Activated T-cell treated with anti-CD3 and anti-CD28 coated beads, Interleukin-2, amount 50 U/mL, for 72 hours (primary cell): ENCODE measurements around the gene LGALS4. TPM values are rescaled to one million over a fixed set of nuclear protein-coding genes. Genes with fewer than 3 reads are reported as not detected.
"Not testable (repeated sequence)": the region's sequence is repeated elsewhere in the genome, so short reads cannot be mapped to it uniquely, and the experiment has no call there.

Experiments used
- ATAC-seq, 2 donors: fragments of 150-1000 bp; cut with Tn5 transposase; replicated peaks in 1 of 2; 2 replicates each; pipeline ENCODE4 v1.10.0; 2021; ENCODE audit warnings: moderate library complexity in 2 of 2, mild to moderate bottlenecking in 1 of 2
- DNase-seq, 2 donors: peaks; one replicate each; pipeline ENCODE4 v3.0.0; 2021 to 2022; ENCODE audit warnings: mixed read lengths in 1 of 2
- H3K27ac Mint-ChIP-seq: one replicate; pipeline ENCODE4 v1.8.0; 2022; ENCODE audit warnings: mild to moderate bottlenecking, moderate library complexity, mixed read lengths
- H3K27me3 Mint-ChIP-seq: one replicate; pipeline ENCODE4 v1.8.0; 2022; ENCODE audit warnings: low read depth, mixed read lengths
- H3K36me3 Mint-ChIP-seq, 2 donors: one replicate each; pipeline ENCODE4 v1.8.0; 2022; ENCODE audit warnings: mixed read lengths in 2 of 2, mild to moderate bottlenecking in 1 of 2; ENCODE audit not compliant: insufficient read depth in 2 of 2
- H3K4me1 Mint-ChIP-seq: one replicate; pipeline ENCODE4 v1.8.0; 2022; ENCODE audit warnings: low read depth, mixed read lengths
- H3K4me3 Mint-ChIP-seq, 2 donors: one replicate each; pipeline ENCODE4 v1.8.0; 2022; ENCODE audit warnings: mild to moderate bottlenecking in 2 of 2, mixed read lengths in 2 of 2, moderate library complexity in 2 of 2
- H3K9me3 Mint-ChIP-seq, 2 donors: one replicate each; pipeline ENCODE4 v1.8.0; 2022; ENCODE audit warnings: mixed read lengths in 2 of 2
- total RNA-seq, 2 donors: library from RNA; stranded (reverse); gene quantifications; one replicate each; pipeline ENCODE4 v1.2.3, GENCODE V29; 2022

LGALS4 gene
- total RNA-seq, 2 donors from 2014 or later, result 2.3 to 4.1 TPM

DNA sequence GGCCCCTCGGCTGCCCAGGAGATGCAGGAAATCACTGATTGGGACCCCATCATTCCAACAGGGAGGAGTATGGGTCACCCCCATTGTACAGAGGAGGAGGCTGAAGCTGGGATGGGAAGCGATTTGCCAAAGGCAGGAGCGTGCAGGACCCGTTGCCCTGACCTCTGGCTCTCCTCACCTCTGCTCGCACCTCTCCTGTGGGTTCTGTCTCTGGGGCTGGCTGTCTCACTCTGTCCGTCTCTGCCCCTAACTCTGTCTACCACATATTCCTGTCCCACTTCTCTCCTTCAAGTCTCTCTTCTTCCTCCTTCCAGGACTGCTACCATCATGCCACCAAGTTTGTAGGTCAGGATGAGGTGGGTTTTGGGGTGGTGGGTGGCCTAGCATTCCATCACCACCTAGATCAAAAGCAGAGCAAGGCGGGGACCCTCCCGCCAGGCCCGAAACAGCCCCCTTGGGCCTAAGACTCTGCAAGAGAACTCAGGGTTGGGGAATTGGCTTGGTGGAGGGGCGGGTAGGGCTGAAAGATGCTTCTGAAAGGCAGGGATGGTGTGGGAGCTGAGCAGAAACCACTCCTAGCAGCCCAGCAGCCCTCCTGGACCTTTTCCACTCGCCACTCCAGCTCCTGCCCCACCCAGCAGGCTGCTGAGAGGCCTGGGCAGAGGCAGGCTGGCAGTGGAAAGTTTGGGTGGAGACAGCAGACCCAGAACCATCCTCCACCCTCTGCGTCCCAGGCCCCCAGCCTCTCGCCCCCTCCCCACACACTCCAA is 38.4 kb downstream of the LGALS4 start:
- Mint-ChIP-seq H3K4me3 (no peak overlapping the region), H3K27ac (no peak overlapping the region), H3K4me1 (peaks cover 3% of the 10 kb centered on the region), H3K36me3 (no peaks in the 10 kb centered on the region), H3K27me3 (no peaks in the 10 kb centered on the region), H3K9me3 (no peaks in the 10 kb centered on the region)
- no peak for DNase-seq
- no peak for ATAC-seq

DNA sequence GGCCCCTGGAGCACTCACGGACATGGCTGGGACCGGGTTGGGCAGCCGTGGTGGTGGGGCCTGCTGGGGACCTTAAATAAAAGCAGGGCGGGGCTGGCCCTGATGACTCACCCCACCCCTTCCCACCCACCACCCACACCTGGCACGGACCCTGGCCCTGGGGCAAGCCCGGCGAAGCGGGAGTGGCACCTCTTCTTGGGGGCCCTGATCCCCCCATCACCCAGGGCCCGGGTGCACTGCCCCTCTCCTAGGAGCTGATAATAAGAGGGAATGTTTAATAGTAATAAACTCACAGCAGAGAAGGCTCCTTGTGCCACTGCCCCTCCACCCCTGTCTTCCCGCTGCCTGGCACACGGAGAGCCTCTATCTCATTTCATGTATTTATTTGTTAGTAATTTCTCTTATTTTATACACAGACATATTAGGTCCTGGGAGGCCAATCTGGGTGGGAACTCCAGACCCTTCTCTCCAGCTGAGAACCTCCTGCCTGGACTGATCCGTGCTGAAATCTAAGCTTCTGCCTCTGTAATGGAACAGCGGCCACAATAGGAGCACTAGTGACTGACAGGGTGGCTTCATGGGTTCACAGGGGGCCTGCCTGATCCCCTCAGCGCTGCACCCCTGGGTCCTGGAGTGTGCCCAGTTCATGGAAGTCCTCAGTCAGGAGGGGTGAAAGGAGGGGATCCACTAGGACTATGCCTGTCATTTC is 39.1 kb downstream of the LGALS4 start, which contains the start of gene LGALS7:
Gene LGALS7, minus strand, starts transcription at position 49 of the 709 bp plus-strand sequence. Its CDS starts 25 bp downstream, at position 24.
- Mint-ChIP-seq H3K4me1 (peaks cover 11% of the 10 kb centered on the region), H3K4me3 (no peak within 1 kb of the TSS), H3K9me3 (no peaks in the 10 kb centered on the region), H3K36me3 (no peaks in the 10 kb centered on the region), H3K27ac (no peak within 1 kb of the TSS), H3K27me3 (no peaks in the 10 kb centered on the region)
- no peak for DNase-seq
- no peak for ATAC-seq

- not testable (repeated sequence) for ATAC-seq, H3K36me3 Mint-ChIP-seq, H3K27me3 Mint-ChIP-seq, H3K9me3 Mint-ChIP-seq, H3K4me3 Mint-ChIP-seq, DNase-seq, H3K27ac Mint-ChIP-seq
- H3K4me1 Mint-ChIP-seq, result peaks cover 11% of the 10 kb centered on the region
These were observed 41.2 kb downstream of the LGALS4 start for GRCh38 chr19:38771569-38771968.

- not testable (repeated sequence) for DNase-seq, H3K9me3 Mint-ChIP-seq, H3K27me3 Mint-ChIP-seq, H3K27ac Mint-ChIP-seq, H3K36me3 Mint-ChIP-seq, H3K4me3 Mint-ChIP-seq
- ATAC-seq, result peak; percentile 83 to 85
- H3K4me1 Mint-ChIP-seq, result peaks cover 11% of the 10 kb centered on the region
These were observed 41.8 kb downstream of the LGALS4 start for GRCh38 chr19:38770949-38771275.

- not testable (repeated sequence) for H3K27me3 Mint-ChIP-seq, H3K27ac Mint-ChIP-seq, DNase-seq, H3K9me3 Mint-ChIP-seq, H3K36me3 Mint-ChIP-seq
- peak; percentile 21 to 25 for ATAC-seq
- Mint-ChIP-seq H3K4me1 (peaks cover 11% of the 10 kb centered on the region), H3K4me3 (peak overlapping the region; percentile 82 to 85)
These were observed 42.4 kb downstream of the LGALS4 start for GRCh38 chr19:38770228-38770948.

DNA sequence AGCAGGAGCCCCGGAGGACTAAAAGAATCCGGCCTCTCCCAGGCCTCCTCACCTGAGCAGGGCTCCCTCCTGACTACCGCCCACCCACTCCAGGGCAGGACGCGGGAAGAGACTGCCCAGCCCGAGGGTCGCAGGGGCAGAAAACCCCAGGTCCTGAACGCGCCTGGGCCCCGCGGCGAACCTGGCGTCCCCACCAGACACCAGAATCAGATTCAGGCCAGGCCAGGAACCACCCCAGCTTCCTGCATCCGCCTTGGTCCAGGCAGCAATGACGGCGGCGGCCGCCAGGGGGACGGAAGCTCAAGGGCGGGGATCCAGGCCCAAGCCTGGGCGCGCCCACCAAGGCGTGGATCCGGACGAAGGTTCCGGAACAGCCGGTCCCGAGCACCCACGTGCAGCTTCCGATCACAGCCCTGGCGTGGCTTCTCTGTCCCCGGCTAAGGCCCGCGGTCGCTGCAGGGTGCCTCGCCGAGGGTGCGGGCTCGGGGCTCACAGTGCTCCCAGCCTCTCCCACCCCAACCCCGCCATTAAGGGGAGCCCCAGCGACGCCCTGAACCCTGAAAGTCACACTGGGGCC is 43.0 kb downstream of the LGALS4 start:
- H3K4me1 Mint-ChIP-seq, result peaks cover 11% of the 10 kb centered on the region
- no peaks in the 10 kb centered on the region for H3K27me3 Mint-ChIP-seq
- H3K4me3 Mint-ChIP-seq, result peak overlapping the region; percentile 82 to 85
- H3K9me3 Mint-ChIP-seq, result no peaks in the 10 kb centered on the region
- H3K36me3 Mint-ChIP-seq, result no peaks in the 10 kb centered on the region
- peak overlapping the region; percentile 87 for H3K27ac Mint-ChIP-seq
- peak; percentile 82 to 84 for ATAC-seq
- peak; percentile 97 to 98 for DNase-seq

- Mint-ChIP-seq H3K27ac (no peak overlapping the region), H3K27me3 (no peaks in the 10 kb centered on the region), H3K4me3 (no peak overlapping the region), H3K4me1 (peaks cover 11% of the 10 kb centered on the region), H3K9me3 (no peaks in the 10 kb centered on the region), H3K36me3 (no peaks in the 10 kb centered on the region)
- ATAC-seq (no peak), DNase-seq (no peak)
These were observed 46.3 kb downstream of the LGALS4 start for GRCh38 chr19:38766276-38767047.

- no peaks in the 10 kb centered on the region for H3K36me3 Mint-ChIP-seq
- H3K27me3 Mint-ChIP-seq, result no peaks in the 10 kb centered on the region
- peaks cover 11% of the 10 kb centered on the region for H3K4me1 Mint-ChIP-seq
- ATAC-seq (no peak), DNase-seq (no peak)
- no peak overlapping the region for H3K27ac Mint-ChIP-seq
- no peak overlapping the region for H3K4me3 Mint-ChIP-seq
- no peaks in the 10 kb centered on the region for H3K9me3 Mint-ChIP-seq
These were observed 47.5 kb downstream of the LGALS4 start for GRCh38 chr19:38765214-38765613.

DNA sequence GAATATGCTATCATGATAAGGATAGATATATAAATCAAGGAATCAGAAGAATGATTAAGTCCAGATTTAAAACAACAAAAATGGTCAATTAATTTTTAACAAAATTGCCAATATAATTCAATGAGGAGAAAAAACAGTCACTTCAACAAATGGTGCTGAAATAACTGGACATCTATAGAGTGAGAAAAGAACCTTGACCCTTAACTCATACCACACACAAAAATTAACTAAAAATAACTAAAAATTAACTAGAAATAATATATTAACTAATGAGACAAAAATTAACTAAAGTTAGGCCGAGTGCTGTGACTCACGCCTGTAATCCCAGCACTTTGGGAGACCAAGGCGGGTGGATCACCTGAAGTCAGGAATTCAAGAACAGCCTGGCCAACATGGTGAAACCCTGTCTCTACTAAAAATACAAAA is 48.9 kb downstream of the LGALS4 start:
- H3K27ac Mint-ChIP-seq, result no peak overlapping the region
- DNase-seq, result no peak
- no peak overlapping the region for H3K4me3 Mint-ChIP-seq
- no peak for ATAC-seq
- no peaks in the 10 kb centered on the region for H3K27me3 Mint-ChIP-seq
- no peaks in the 10 kb centered on the region for H3K36me3 Mint-ChIP-seq
- no peaks in the 10 kb centered on the region for H3K9me3 Mint-ChIP-seq
- H3K4me1 Mint-ChIP-seq, result peaks cover 2% of the 10 kb centered on the region

DNA sequence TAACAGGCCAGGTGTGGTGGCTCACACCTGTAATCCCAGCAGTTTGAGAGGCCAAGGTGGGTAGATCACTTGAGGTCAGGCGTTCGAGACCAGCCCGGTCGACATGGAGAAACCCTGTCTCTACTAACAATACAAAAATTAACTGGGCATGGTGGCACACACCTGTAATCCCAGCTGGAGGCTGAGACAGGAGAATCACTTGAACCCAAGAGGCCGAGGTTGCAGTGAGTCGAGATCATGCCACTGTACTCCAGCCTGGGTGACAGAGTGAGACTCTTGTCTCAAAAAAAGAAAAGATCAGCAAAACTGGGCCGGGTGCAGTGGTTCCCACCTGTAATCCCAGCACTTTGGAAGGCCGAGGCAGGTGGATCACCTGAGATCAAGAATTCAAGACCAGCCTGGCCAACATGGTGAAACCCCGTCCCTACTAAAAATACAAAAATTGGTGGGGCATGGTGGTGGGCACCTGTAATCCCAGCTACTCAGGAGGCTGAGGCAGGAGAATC is 50.8 kb downstream of the LGALS4 start:
- DNase-seq, H3K4me1 Mint-ChIP-seq, H3K36me3 Mint-ChIP-seq, H3K4me3 Mint-ChIP-seq, H3K27me3 Mint-ChIP-seq, ATAC-seq, H3K27ac Mint-ChIP-seq, H3K9me3 Mint-ChIP-seq: not testable (repeated sequence)

DNA sequence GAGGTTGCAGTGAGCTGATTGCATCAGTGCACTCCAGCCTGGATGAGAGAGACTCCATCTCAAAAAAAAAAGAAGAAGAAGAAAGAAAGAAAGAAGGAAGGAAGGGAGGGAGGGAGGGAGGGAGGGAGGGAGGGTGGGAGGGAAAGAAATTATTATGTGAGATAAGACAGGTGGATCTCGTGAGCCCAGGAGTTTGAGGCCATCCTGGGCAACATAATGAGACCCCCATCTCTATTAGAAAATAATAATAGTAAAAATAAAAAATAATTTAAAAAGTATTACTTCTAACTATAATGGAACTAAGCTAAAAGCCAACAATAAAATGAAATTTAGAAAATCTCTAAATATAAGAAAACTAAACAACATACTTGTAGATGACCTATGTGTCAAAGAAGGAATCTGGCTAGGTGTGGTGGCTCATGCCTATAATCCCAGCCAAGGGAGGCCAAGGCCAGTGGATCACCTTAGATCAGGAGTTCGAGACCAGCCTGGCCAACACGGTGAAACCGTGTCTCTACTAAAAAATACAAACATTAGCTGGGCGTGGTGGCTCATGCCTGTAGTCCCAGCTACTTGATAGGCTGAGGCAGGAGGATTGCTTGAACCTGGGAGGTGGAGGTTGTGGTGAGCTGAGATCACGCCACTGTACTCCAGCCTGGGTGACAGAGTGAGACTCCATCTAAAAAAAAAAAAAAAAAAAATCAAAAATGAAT is 51.8 kb downstream of the LGALS4 start:
- ATAC-seq, H3K27ac Mint-ChIP-seq: not testable (repeated sequence)

DNA sequence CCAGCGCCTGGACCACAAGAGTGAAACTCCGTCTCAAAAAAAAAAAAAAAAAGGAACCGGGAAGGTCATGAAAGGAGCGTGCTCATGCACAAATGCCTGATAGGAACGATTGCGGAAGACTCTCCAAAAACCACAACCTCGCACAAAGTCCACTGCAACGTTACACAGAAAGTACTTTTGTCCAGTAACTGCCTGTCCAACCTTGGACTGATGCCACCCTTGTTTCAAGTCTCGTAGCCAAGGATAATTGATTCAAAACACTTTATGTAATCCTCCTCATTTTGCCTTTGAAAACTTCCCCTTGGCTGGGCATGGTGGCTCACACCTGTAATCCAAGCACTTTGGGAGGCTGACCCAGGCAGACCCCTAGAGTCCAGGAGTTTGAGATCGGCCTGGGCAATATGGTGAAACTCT is 53.1 kb downstream of the LGALS4 start:
- no peaks in the 10 kb centered on the region for H3K4me1 Mint-ChIP-seq
- H3K4me3 Mint-ChIP-seq, result no peak overlapping the region
- no peaks in the 10 kb centered on the region for H3K27me3 Mint-ChIP-seq
- H3K9me3 Mint-ChIP-seq, result no peaks in the 10 kb centered on the region
- no peaks in the 10 kb centered on the region for H3K36me3 Mint-ChIP-seq
- ATAC-seq (no peak), DNase-seq (no peak)
- no peak overlapping the region for H3K27ac Mint-ChIP-seq

More for the DNA sequence above, 51.8 kb downstream of the LGALS4 start:
- DNase-seq, H3K9me3 Mint-ChIP-seq, H3K27me3 Mint-ChIP-seq, H3K4me3 Mint-ChIP-seq, H3K4me1 Mint-ChIP-seq, H3K36me3 Mint-ChIP-seq: not testable (repeated sequence)
